Measurements from ENCODE around the gene FBXO8. TPM values are rescaled to one million over a fixed set of nuclear protein-coding genes. Genes with fewer than 3 reads are reported as not detected.

The FBXO8 gene
- total RNA-seq, 2 experiments from 2014 or later, result 19.8 to 22.0 TPM

- DNase-seq, result no peak
- peaks cover 9% of the 10 kb centered on the region for H3K4me1 Mint-ChIP-seq
- no peak overlapping the region for H3K4me3 Mint-ChIP-seq
- CTCF ChIA-PET, result no interaction called here
- no peaks in the 10 kb centered on the region for H3K9me3 Mint-ChIP-seq
- H3K36me3 Mint-ChIP-seq (ENCODE audit: low read depth), result peaks cover 3% of the 10 kb centered on the region
- H3K27me3 Mint-ChIP-seq, result no peaks in the 10 kb centered on the region
- POLR2A ChIA-PET, result no interaction called here
- no peak overlapping the region for H3K27ac Mint-ChIP-seq
These were observed 28.1 kb downstream of the FBXO8 start for GRCh38 chr4:174255374-174255773.

- H3K9me3 Mint-ChIP-seq, result no peaks in the 10 kb centered on the region
- POLR2A ChIA-PET, result no interaction called here
These were observed 28.9 kb downstream of the FBXO8 start for GRCh38 chr4:174254613-174255012.

GRCh38 chr4:174252412-174252811 lies 31.1 kb downstream of the FBXO8 start:
- no peaks in the 10 kb centered on the region for H3K27me3 Mint-ChIP-seq
- ChIA-PET CTCF (no interaction called here), POLR2A (no interaction called here)
- H3K4me1 Mint-ChIP-seq, result peaks cover 9% of the 10 kb centered on the region
- H3K9me3 Mint-ChIP-seq, result no peaks in the 10 kb centered on the region
- no peaks in the 10 kb centered on the region for H3K36me3 Mint-ChIP-seq (ENCODE audit: low read depth)
- H3K4me3 Mint-ChIP-seq, result no peak overlapping the region
- DNase-seq, result no peak
- no peak overlapping the region for H3K27ac Mint-ChIP-seq

More at GRCh38 chr4:174254613-174255012, 28.9 kb downstream of the FBXO8 start:
- Mint-ChIP-seq H3K27me3 (no peaks in the 10 kb centered on the region), H3K4me1 (peaks cover 9% of the 10 kb centered on the region), H3K4me3 (no peak overlapping the region), H3K27ac (no peak overlapping the region), H3K36me3 (ENCODE audit: low read depth) (peaks cover 3% of the 10 kb centered on the region)
- CTCF ChIA-PET, result no interaction called here
- no peak for DNase-seq

GRCh38 chr4:174248407-174248806 lies 35.1 kb downstream of the FBXO8 start:
- POLR2A ChIA-PET, result no interaction called here
- no peaks in the 10 kb centered on the region for H3K27me3 Mint-ChIP-seq
- DNase-seq, result no peak
- peaks cover 3% of the 10 kb centered on the region for H3K4me1 Mint-ChIP-seq
- H3K4me3 Mint-ChIP-seq, result no peak overlapping the region
- no peak overlapping the region for H3K27ac Mint-ChIP-seq
- no peaks in the 10 kb centered on the region for H3K9me3 Mint-ChIP-seq
- CTCF ChIA-PET, result no interaction called here
- no peaks in the 10 kb centered on the region for H3K36me3 Mint-ChIP-seq (ENCODE audit: low read depth)

- Mint-ChIP-seq H3K27ac (no peak overlapping the region), H3K36me3 (ENCODE audit: low read depth) (no peaks in the 10 kb centered on the region), H3K4me1 (no peaks in the 10 kb centered on the region), H3K4me3 (no peak overlapping the region), H3K27me3 (no peaks in the 10 kb centered on the region), H3K9me3 (no peaks in the 10 kb centered on the region)
- CTCF ChIA-PET, result interaction anchor here (0.6 to 1.1 kb wide), 2 partner anchors 11 to 1500 kb away, joined by 3 read pairs; no protein-coding TSS in a partner anchor
- DNase-seq, result no peak
- POLR2A ChIA-PET, result no interaction called here
These were observed 37.8 kb downstream of the FBXO8 start for GRCh38 chr4:174245714-174246113.

- Mint-ChIP-seq H3K4me1 (no peaks in the 10 kb centered on the region), H3K4me3 (no peak overlapping the region), H3K27me3 (no peaks in the 10 kb centered on the region), H3K9me3 (no peaks in the 10 kb centered on the region), H3K36me3 (ENCODE audit: low read depth) (no peaks in the 10 kb centered on the region), H3K27ac (no peak overlapping the region)
- ChIA-PET POLR2A (no interaction called here), CTCF (no interaction called here)
- DNase-seq, result no peak
These were observed 39.0 kb downstream of the FBXO8 start for GRCh38 chr4:174244441-174244840.

GRCh38 chr4:174241162-174241561 lies 42.3 kb downstream of the FBXO8 start:
- no peaks in the 10 kb centered on the region for H3K27me3 Mint-ChIP-seq
- no peaks in the 10 kb centered on the region for H3K9me3 Mint-ChIP-seq
- ChIA-PET CTCF (no interaction called here), POLR2A (no interaction called here)
- DNase-seq, result no peak
- no peaks in the 10 kb centered on the region for H3K36me3 Mint-ChIP-seq (ENCODE audit: low read depth)
- H3K27ac Mint-ChIP-seq, result no peak overlapping the region
- H3K4me3 Mint-ChIP-seq, result no peak overlapping the region
- no peaks in the 10 kb centered on the region for H3K4me1 Mint-ChIP-seq

- POLR2A ChIA-PET, result no interaction called here
- H3K4me1 Mint-ChIP-seq, result no peaks in the 10 kb centered on the region
These were observed 47.1 kb downstream of the FBXO8 start for GRCh38 chr4:174236359-174236758.

GRCh38 chr4:174230680-174231079 lies 52.8 kb downstream of the FBXO8 start:
- H3K27ac Mint-ChIP-seq, result no peak overlapping the region

More at GRCh38 chr4:174236359-174236758, 47.1 kb downstream of the FBXO8 start:
- H3K27ac Mint-ChIP-seq, result no peak overlapping the region
- CTCF ChIA-PET, result no interaction called here
- DNase-seq, result no peak
- H3K36me3 Mint-ChIP-seq (ENCODE audit: low read depth), result no peaks in the 10 kb centered on the region
- H3K4me3 Mint-ChIP-seq, result no peak overlapping the region
- no peaks in the 10 kb centered on the region for H3K27me3 Mint-ChIP-seq
- no peaks in the 10 kb centered on the region for H3K9me3 Mint-ChIP-seq

GRCh38 chr4:174230148-174230547 lies 53.3 kb downstream of the FBXO8 start:
- Mint-ChIP-seq H3K36me3 (ENCODE audit: low read depth) (no peaks in the 10 kb centered on the region), H3K4me3 (no peak overlapping the region), H3K9me3 (no peaks in the 10 kb centered on the region), H3K4me1 (no peaks in the 10 kb centered on the region), H3K27me3 (peaks cover 26% of the 10 kb centered on the region), H3K27ac (no peak overlapping the region)
- CTCF ChIA-PET, result no interaction called here
- no peak for DNase-seq
- POLR2A ChIA-PET, result no interaction called here

More at GRCh38 chr4:174230680-174231079, 52.8 kb downstream of the FBXO8 start:
- POLR2A ChIA-PET, result no interaction called here
- H3K27me3 Mint-ChIP-seq, result peaks cover 23% of the 10 kb centered on the region
- CTCF ChIA-PET, result interaction anchor here (1.4 kb wide), 1 partner anchor 8 kb away, joined by 3 read pairs; no protein-coding TSS in a partner anchor
- no peak overlapping the region for H3K4me3 Mint-ChIP-seq
- no peak for DNase-seq
- H3K36me3 Mint-ChIP-seq (ENCODE audit: low read depth), result no peaks in the 10 kb centered on the region
- no peaks in the 10 kb centered on the region for H3K9me3 Mint-ChIP-seq
- H3K4me1 Mint-ChIP-seq, result no peaks in the 10 kb centered on the region

- Mint-ChIP-seq H3K36me3 (ENCODE audit: low read depth) (no peaks in the 10 kb centered on the region), H3K27me3 (peaks cover 26% of the 10 kb centered on the region), H3K9me3 (no peaks in the 10 kb centered on the region), H3K27ac (no peak overlapping the region), H3K4me1 (no peaks in the 10 kb centered on the region), H3K4me3 (no peak overlapping the region)
- ChIA-PET CTCF (no interaction called here), POLR2A (no interaction called here)
- DNase-seq, result no peak
These were observed 54.5 kb downstream of the FBXO8 start for GRCh38 chr4:174228988-174229387.

GRCh38 chr4:174225349-174226049 lies 58.0 kb downstream of the FBXO8 start:
- Mint-ChIP-seq H3K4me1 (no peaks in the 10 kb centered on the region), H3K4me3 (no peak overlapping the region), H3K36me3 (ENCODE audit: low read depth) (no peaks in the 10 kb centered on the region), H3K27ac (no peak overlapping the region), H3K27me3 (peaks cover 46% of the 10 kb centered on the region), H3K9me3 (no peaks in the 10 kb centered on the region)
- CTCF ChIA-PET, result no interaction called here
- no peak for DNase-seq
- POLR2A ChIA-PET, result no interaction called here

GRCh38 chr4:174224550-174224949 lies 58.9 kb downstream of the FBXO8 start:
- H3K9me3 Mint-ChIP-seq, result no peaks in the 10 kb centered on the region
- peaks cover 53% of the 10 kb centered on the region for H3K27me3 Mint-ChIP-seq
- H3K27ac Mint-ChIP-seq, result no peak overlapping the region
- POLR2A ChIA-PET, result no interaction called here
- H3K4me3 Mint-ChIP-seq, result no peak overlapping the region
- no peaks in the 10 kb centered on the region for H3K4me1 Mint-ChIP-seq
- CTCF ChIA-PET, result interaction anchor here (1.3 kb wide), 1 partner anchor 408 kb away, joined by 4 read pairs; no protein-coding TSS in a partner anchor
- no peak for DNase-seq
- no peaks in the 10 kb centered on the region for H3K36me3 Mint-ChIP-seq (ENCODE audit: low read depth)

GRCh38 chr4:174222266-174222872 lies 61.1 kb downstream of the FBXO8 start:
- Mint-ChIP-seq H3K4me1 (peaks cover 9% of the 10 kb centered on the region), H3K27me3 (peaks cover 62% of the 10 kb centered on the region), H3K9me3 (no peaks in the 10 kb centered on the region), H3K27ac (no peak overlapping the region), H3K36me3 (ENCODE audit: low read depth) (no peaks in the 10 kb centered on the region), H3K4me3 (no peak overlapping the region)
- CTCF ChIA-PET, result interaction anchor here (0.7 to 1.2 kb wide), 3 partner anchors 9 to 96 kb away, joined by 3 read pairs; no protein-coding TSS in a partner anchor
- DNase-seq, result peak; percentile 25
- POLR2A ChIA-PET, result no interaction called here

Measured in activated CD4-positive, alpha-beta T cell treated with anti-CD3 and anti-CD28 coated beads, Interleukin-2, amount 10 ng/mL, durations not matched to agents 7 days and 5 days (primary cell).